Superior temporal gyrus (tissue), 1 donor: ENCODE results near the gene SVEP1.
"Not testable (repeated sequence)": the region's sequence is repeated elsewhere in the genome, so short reads cannot be mapped to it uniquely, and the experiment has no call there.

Experiments
- DNase-seq: peaks from one replicate; pipeline ENCODE4 v3.0.0-alpha.2; 2016; ENCODE audit errors: extremely low spot score

Gene SVEP1

GRCh38 chr9:110579034-110579861, at the start of gene SVEP1:
Gene SVEP1, minus strand, starts transcription at chr9:110579741. Its CDS starts 198 bp downstream, at chr9:110579543.
- peak; percentile 66 for DNase-seq

GRCh38 chr9:110626101-110626829, 46.7 kb upstream of the SVEP1 start:
- no peak for DNase-seq

GRCh38 chr9:110623462-110624025, 44.0 kb upstream of the SVEP1 start:
- DNase-seq, result peak; percentile 96

GRCh38 chr9:110622368-110622767, 42.8 kb upstream of the SVEP1 start:
- no peak for DNase-seq

GRCh38 chr9:110620726-110621125, 41.2 kb upstream of the SVEP1 start:
- no peak for DNase-seq

- no peak for DNase-seq
Measured at GRCh38 chr9:110619831-110620230, 40.3 kb upstream of the SVEP1 start.

GRCh38 chr9:110615498-110615897, 36.0 kb upstream of the SVEP1 start:
- DNase-seq, result no peak

GRCh38 chr9:110614576-110614975, 35.0 kb upstream of the SVEP1 start:
- not testable (repeated sequence) for DNase-seq

GRCh38 chr9:110606179-110606790, 26.7 kb upstream of the SVEP1 start:
- DNase-seq, result no peak

GRCh38 chr9:110605565-110605964, 26.0 kb upstream of the SVEP1 start:
- no peak for DNase-seq

- no peak for DNase-seq
Measured at GRCh38 chr9:110604171-110604601, 24.6 kb upstream of the SVEP1 start.

- no peak for DNase-seq
Measured at GRCh38 chr9:110602281-110602680, 22.7 kb upstream of the SVEP1 start.

- no peak for DNase-seq
Measured at GRCh38 chr9:110601098-110601497, 21.6 kb upstream of the SVEP1 start.

- no peak for DNase-seq
Measured at GRCh38 chr9:110599468-110599867, 19.9 kb upstream of the SVEP1 start.

GRCh38 chr9:110592044-110592830, 12.7 kb upstream of the SVEP1 start:
- DNase-seq, result no peak

GRCh38 chr9:110591526-110591925, 12.0 kb upstream of the SVEP1 start:
- DNase-seq, result no peak

GRCh38 chr9:110590816-110591215, 11.3 kb upstream of the SVEP1 start:
- DNase-seq, result no peak

- no peak for DNase-seq
Measured at GRCh38 chr9:110588296-110588695, 8.8 kb upstream of the SVEP1 start.

GRCh38 chr9:110583237-110583636, 3.7 kb upstream of the SVEP1 start:
- DNase-seq, result peak; percentile 56

- DNase-seq, result no peak
Measured at GRCh38 chr9:110582156-110582555, 2.6 kb upstream of the SVEP1 start.

- no peak for DNase-seq
Measured at GRCh38 chr9:110580850-110581249, 1.3 kb upstream of the SVEP1 start.
